ENCODE data around the gene KDR.

- TF ChIP-seq CTCF (IDR thresholded peaks at IDR 0.05) (no peak), POLR2AphosphoS5 (IDR thresholded peaks at IDR 0.05; ENCODE audit: insufficient read depth in 1 of 2, low read depth in 1 of 2) (no peak), POLR2A (IDR thresholded peaks at IDR 0.05) (no peak)
Observed at GRCh38 chr4:55051532-55051931, 73.9 kb downstream of the KDR start.
